Activated CD8-positive, alpha-beta memory T cell treated with anti-CD3 and anti-CD28 coated beads for 1 hour (primary cell): ENCODE results near the gene ZNF607.

Source experiments
- DNase-seq, 2 donors: peaks; one replicate each; pipeline ENCODE4 v3.0.0-alpha.2; 2020; ENCODE audit warnings: low read depth in 1 of 2; ENCODE audit errors: extremely low read depth in 1 of 2

The ZNF607 gene

GRCh38 chr19:37654629-37655300 is 64.8 kb downstream of the ZNF607 start:
- peak in 1 of 2 donors; percentile 4 for DNase-seq

- DNase-seq, result no peak
These were observed 65.4 kb downstream of the ZNF607 start for GRCh38 chr19:37654118-37654517.
